ENCODE results near the gene MAD1L1.

Gene MAD1L1

GRCh38 chr7:1850976-1851571, 381.7 kb downstream of the MAD1L1 start:
- Histone ChIP-seq H3K4me3 (ENCODE audit: control insufficient read depth in 1 of 7, extremely low read depth in 1 of 7, insufficient read depth in 4 of 7, low read depth in 2 of 7, low read length in 6 of 7) (no peak overlapping the region), H3K27ac (ENCODE audit: insufficient read depth in 1 of 2, low read depth in 1 of 2, low read length in 2 of 2, poor library complexity in 1 of 2, severe bottlenecking in 2 of 2) (no peak overlapping the region), H3K9me3 (ENCODE audit: control extremely low read depth in 1 of 5, control insufficient read depth in 4 of 5, insufficient read depth in 2 of 5, low read depth in 1 of 5, low read length in 4 of 5) (no peaks in the 10 kb centered on the region), H3K36me3 (ENCODE audit: control insufficient read depth in 4 of 4, insufficient read depth in 4 of 4, low read length in 3 of 4) (peaks cover 0 to 27% (median 1%) of the 10 kb centered on the region in 4 experiments), H3K4me1 (ENCODE audit: control extremely low read depth in 1 of 4, control insufficient read depth in 4 of 4, insufficient read depth in 4 of 4, low read length in 3 of 4) (peaks cover 0 to 21% (median 13%) of the 10 kb centered on the region in 4 experiments), H3K27me3 (replicated peaks in 2 of 5; ENCODE audit: control insufficient read depth in 4 of 5, insufficient read depth in 5 of 5, low read length in 4 of 5) (no peaks in the 10 kb centered on the region)
- 94% methylated on average over 23 of the region's 31 CpGs for WGBS (ENCODE audit: insufficient coverage)
- CTCF ChIA-PET, result no interaction called here
- POLR2A ChIA-PET, result no interaction called here
- no peak for DNase-seq

- no peaks in the 10 kb centered on the region for H3K9me3 ChIP-seq (ENCODE audit: control extremely low read depth in 1 of 5, control insufficient read depth in 4 of 5, insufficient read depth in 2 of 5, low read depth in 1 of 5, low read length in 4 of 5)
- POLR2A ChIA-PET, result no interaction called here
- H3K27ac ChIP-seq (ENCODE audit: insufficient read depth in 1 of 2, low read depth in 1 of 2, low read length in 2 of 2, poor library complexity in 1 of 2, severe bottlenecking in 2 of 2), result no peak overlapping the region
- peaks cover 0 to 15% (median 10%) of the 10 kb centered on the region in 4 experiments for H3K4me1 ChIP-seq (ENCODE audit: control extremely low read depth in 1 of 4, control insufficient read depth in 4 of 4, insufficient read depth in 4 of 4, low read length in 3 of 4)
- peaks cover 0 to 29% (median 1%) of the 10 kb centered on the region in 4 experiments for H3K36me3 ChIP-seq (ENCODE audit: control insufficient read depth in 4 of 4, insufficient read depth in 4 of 4, low read length in 3 of 4)
- WGBS (ENCODE audit: insufficient coverage), result 96% methylated on average over 27 of the region's 33 CpGs
- CTCF ChIA-PET, result no interaction called here
- DNase-seq, result no peak
- H3K4me3 ChIP-seq (ENCODE audit: control insufficient read depth in 1 of 7, extremely low read depth in 1 of 7, insufficient read depth in 4 of 7, low read depth in 2 of 7, low read length in 6 of 7), result no peak overlapping the region
- no peaks in the 10 kb centered on the region for H3K27me3 ChIP-seq (replicated peaks in 2 of 5; ENCODE audit: control insufficient read depth in 4 of 5, insufficient read depth in 5 of 5, low read length in 4 of 5)
These were observed 382.4 kb downstream of the MAD1L1 start for GRCh38 chr7:1850111-1850975.

- CTCF ChIA-PET, result no interaction called here
- WGBS (ENCODE audit: insufficient coverage), result 93% methylated on average over 34 of the region's 35 CpGs
These were observed 383.2 kb downstream of the MAD1L1 start for GRCh38 chr7:1849351-1850041.

GRCh38 chr7:1848911-1849311, 383.8 kb downstream of the MAD1L1 start:
- Histone ChIP-seq H3K9me3 (ENCODE audit: control extremely low read depth in 1 of 5, control insufficient read depth in 4 of 5, insufficient read depth in 2 of 5, low read depth in 1 of 5, low read length in 4 of 5) (no peaks in the 10 kb centered on the region), H3K27ac (ENCODE audit: insufficient read depth in 1 of 2, low read depth in 1 of 2, low read length in 2 of 2, poor library complexity in 1 of 2, severe bottlenecking in 2 of 2) (no peak overlapping the region), H3K4me1 (ENCODE audit: control extremely low read depth in 1 of 4, control insufficient read depth in 4 of 4, insufficient read depth in 4 of 4, low read length in 3 of 4) (peaks cover 0 to 11% (median 5%) of the 10 kb centered on the region in 4 experiments), H3K4me3 (ENCODE audit: control insufficient read depth in 1 of 7, extremely low read depth in 1 of 7, insufficient read depth in 4 of 7, low read depth in 2 of 7, low read length in 6 of 7) (no peak overlapping the region), H3K36me3 (ENCODE audit: control insufficient read depth in 4 of 4, insufficient read depth in 4 of 4, low read length in 3 of 4) (peaks cover 0 to 37% (median 1%) of the 10 kb centered on the region in 4 experiments), H3K27me3 (replicated peaks in 2 of 5; ENCODE audit: control insufficient read depth in 4 of 5, insufficient read depth in 5 of 5, low read length in 4 of 5) (no peaks in the 10 kb centered on the region)
- 96% methylated on average over 12 of the region's 15 CpGs for WGBS (ENCODE audit: insufficient coverage)
- CTCF ChIA-PET, result no interaction called here
- no peak for DNase-seq
- POLR2A ChIA-PET, result no interaction called here

More at GRCh38 chr7:1849351-1850041, 383.2 kb downstream of the MAD1L1 start:
- no peaks in the 10 kb centered on the region for H3K9me3 ChIP-seq (ENCODE audit: control extremely low read depth in 1 of 5, control insufficient read depth in 4 of 5, insufficient read depth in 2 of 5, low read depth in 1 of 5, low read length in 4 of 5)
- POLR2A ChIA-PET, result no interaction called here
- no peak overlapping the region for H3K4me3 ChIP-seq (ENCODE audit: control insufficient read depth in 1 of 7, extremely low read depth in 1 of 7, insufficient read depth in 4 of 7, low read depth in 2 of 7, low read length in 6 of 7)
- H3K27me3 ChIP-seq (replicated peaks in 2 of 5; ENCODE audit: control insufficient read depth in 4 of 5, insufficient read depth in 5 of 5, low read length in 4 of 5), result no peaks in the 10 kb centered on the region
- H3K4me1 ChIP-seq (ENCODE audit: control extremely low read depth in 1 of 4, control insufficient read depth in 4 of 4, insufficient read depth in 4 of 4, low read length in 3 of 4), result peaks cover 0 to 10% (median 7%) of the 10 kb centered on the region in 4 experiments
- DNase-seq, result no peak
- H3K27ac ChIP-seq (ENCODE audit: insufficient read depth in 1 of 2, low read depth in 1 of 2, low read length in 2 of 2, poor library complexity in 1 of 2, severe bottlenecking in 2 of 2), result no peak overlapping the region
- peaks cover 0 to 36% (median 1%) of the 10 kb centered on the region in 4 experiments for H3K36me3 ChIP-seq (ENCODE audit: control insufficient read depth in 4 of 4, insufficient read depth in 4 of 4, low read length in 3 of 4)

DNA sequence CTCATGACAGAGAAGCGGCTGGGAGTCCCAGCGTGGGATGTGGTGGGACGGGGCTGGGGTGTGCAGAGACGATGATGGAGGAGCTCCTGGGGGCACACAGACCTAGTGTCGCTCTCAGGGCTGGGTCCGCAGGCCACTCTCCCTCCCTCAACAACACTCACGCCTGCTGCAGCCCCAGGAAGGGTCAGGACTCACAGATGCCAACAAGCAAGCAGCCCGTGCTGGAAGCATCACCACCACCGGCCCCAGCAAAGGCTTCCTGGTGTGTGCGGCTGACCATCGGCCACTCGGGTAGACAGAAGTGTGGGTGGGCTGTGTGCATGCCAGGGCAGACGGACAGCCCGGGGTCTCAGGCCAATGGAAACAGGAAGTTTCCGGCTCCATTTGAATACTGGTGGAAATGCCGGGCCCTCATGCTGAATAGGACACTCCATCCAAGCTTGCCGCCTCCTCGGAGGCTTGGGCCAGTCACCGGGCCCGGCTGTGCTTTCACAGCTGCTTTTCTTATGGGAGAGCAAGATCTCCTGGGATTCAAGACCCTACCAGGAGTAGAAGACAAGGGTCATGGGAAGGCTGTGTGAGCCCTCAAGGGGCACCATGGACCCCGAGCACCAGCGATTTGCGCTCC, 384.6 kb downstream of the MAD1L1 start:
- ChIA-PET POLR2A (no interaction called here), CTCF (interaction anchor here (0.8 kb wide), 1 partner anchor 183 kb away, joined by 3 read pairs; no protein-coding TSS in a partner anchor)
- Histone ChIP-seq H3K27ac (ENCODE audit: insufficient read depth in 1 of 2, low read depth in 1 of 2, low read length in 2 of 2, poor library complexity in 1 of 2, severe bottlenecking in 2 of 2) (no peak overlapping the region), H3K9me3 (ENCODE audit: control extremely low read depth in 1 of 5, control insufficient read depth in 4 of 5, insufficient read depth in 2 of 5, low read depth in 1 of 5, low read length in 4 of 5) (no peaks in the 10 kb centered on the region), H3K36me3 (ENCODE audit: control insufficient read depth in 4 of 4, insufficient read depth in 4 of 4, low read length in 3 of 4) (peaks cover 0 to 38% (median 1%) of the 10 kb centered on the region in 4 experiments), H3K4me1 (ENCODE audit: control extremely low read depth in 1 of 4, control insufficient read depth in 4 of 4, insufficient read depth in 4 of 4, low read length in 3 of 4) (peaks cover 0 to 16% (median 7%) of the 10 kb centered on the region in 4 experiments), H3K27me3 (replicated peaks in 2 of 5; ENCODE audit: control insufficient read depth in 4 of 5, insufficient read depth in 5 of 5, low read length in 4 of 5) (no peaks in the 10 kb centered on the region), H3K4me3 (ENCODE audit: control insufficient read depth in 1 of 7, extremely low read depth in 1 of 7, insufficient read depth in 4 of 7, low read depth in 2 of 7, low read length in 6 of 7) (no peak overlapping the region)
- WGBS (ENCODE audit: insufficient coverage), result 93% methylated on average over 23 of the region's 23 CpGs
- DNase-seq, result no peak

DNA sequence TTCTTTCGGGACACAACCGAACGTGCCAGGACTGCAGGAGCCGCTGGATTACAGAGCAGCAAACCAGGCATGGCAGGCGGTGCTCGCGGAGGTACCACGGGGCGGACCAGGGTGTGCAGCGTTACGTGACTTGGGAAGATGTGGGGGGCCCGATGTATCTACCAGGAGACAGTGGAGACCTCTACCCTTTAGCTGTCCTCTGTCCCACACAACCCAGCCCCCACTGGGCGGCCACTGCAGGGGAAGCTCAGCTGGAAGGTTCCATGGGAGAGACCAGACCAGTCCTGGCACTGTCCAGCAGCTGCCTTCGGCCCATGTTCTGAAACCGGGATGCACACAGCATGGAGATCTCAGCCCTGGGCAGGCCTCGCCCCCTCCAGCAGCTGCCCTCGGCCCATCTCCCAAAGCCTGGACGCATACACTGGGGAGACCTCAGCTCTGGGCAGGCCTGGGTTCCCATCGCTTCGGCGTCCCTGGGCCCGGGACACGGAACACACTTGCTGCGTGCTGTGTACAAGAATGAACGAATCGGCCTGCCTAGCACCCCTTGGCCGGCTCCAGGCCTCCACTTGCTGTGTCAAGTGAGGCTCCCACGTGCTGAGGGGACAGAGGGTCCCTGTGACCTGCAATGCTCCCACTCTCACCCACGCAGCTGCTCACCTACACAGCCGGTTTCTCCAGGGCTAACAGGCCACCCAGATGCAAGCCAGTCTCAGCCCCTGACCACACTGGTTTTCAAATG, 385.3 kb downstream of the MAD1L1 start:
- Histone ChIP-seq H3K36me3 (ENCODE audit: control insufficient read depth in 4 of 4, insufficient read depth in 4 of 4, low read length in 3 of 4) (peaks cover 0 to 41% (median 1%) of the 10 kb centered on the region in 4 experiments), H3K27me3 (replicated peaks in 2 of 5; ENCODE audit: control insufficient read depth in 4 of 5, insufficient read depth in 5 of 5, low read length in 4 of 5) (no peaks in the 10 kb centered on the region), H3K9me3 (ENCODE audit: control extremely low read depth in 1 of 5, control insufficient read depth in 4 of 5, insufficient read depth in 2 of 5, low read depth in 1 of 5, low read length in 4 of 5) (no peaks in the 10 kb centered on the region), H3K27ac (ENCODE audit: insufficient read depth in 1 of 2, low read depth in 1 of 2, low read length in 2 of 2, poor library complexity in 1 of 2, severe bottlenecking in 2 of 2) (no peak overlapping the region), H3K4me3 (ENCODE audit: control insufficient read depth in 1 of 7, extremely low read depth in 1 of 7, insufficient read depth in 4 of 7, low read depth in 2 of 7, low read length in 6 of 7) (no peak overlapping the region), H3K4me1 (ENCODE audit: control extremely low read depth in 1 of 4, control insufficient read depth in 4 of 4, insufficient read depth in 4 of 4, low read length in 3 of 4) (peaks cover 0 to 16% (median 7%) of the 10 kb centered on the region in 4 experiments)
- CTCF ChIA-PET, result interaction anchor here (0.8 kb wide), 1 partner anchor 183 kb away, joined by 3 read pairs; no protein-coding TSS in a partner anchor
- no peak for DNase-seq
- WGBS (ENCODE audit: insufficient coverage), result 93% methylated on average over 30 of the region's 30 CpGs
- POLR2A ChIA-PET, result no interaction called here

All from common myeloid progenitor, CD34-positive (primary cell).